Bone marrow (tissue), 2 donors: ENCODE data around the gene TST.

Source experiments
- DNase-seq, 2 donors: peaks; one replicate each; lab custom pipeline; 2025; lab: John Stamatoyannopoulos, UW

The TST gene

DNA sequence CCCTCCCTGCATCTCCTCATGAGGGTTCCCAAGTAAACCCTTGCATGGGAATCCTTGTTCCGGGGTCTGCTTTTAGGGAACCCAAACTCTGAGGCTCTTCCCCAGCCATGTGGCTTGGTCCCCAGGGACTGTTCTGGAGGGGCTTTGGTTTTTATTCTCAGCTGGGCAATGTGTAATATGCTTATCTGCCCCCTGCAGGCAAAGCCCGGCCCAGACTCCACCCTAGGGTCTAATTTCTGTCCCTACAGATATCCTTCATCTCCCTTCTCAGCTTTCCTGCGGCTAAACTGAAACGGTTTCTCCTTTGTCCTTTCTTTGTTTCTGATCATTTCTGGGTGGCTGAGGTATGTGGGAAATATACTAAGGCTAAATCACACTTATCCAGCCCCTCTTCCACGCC, 37.1 kb downstream of the TST start:
- DNase-seq = no peak

DNA sequence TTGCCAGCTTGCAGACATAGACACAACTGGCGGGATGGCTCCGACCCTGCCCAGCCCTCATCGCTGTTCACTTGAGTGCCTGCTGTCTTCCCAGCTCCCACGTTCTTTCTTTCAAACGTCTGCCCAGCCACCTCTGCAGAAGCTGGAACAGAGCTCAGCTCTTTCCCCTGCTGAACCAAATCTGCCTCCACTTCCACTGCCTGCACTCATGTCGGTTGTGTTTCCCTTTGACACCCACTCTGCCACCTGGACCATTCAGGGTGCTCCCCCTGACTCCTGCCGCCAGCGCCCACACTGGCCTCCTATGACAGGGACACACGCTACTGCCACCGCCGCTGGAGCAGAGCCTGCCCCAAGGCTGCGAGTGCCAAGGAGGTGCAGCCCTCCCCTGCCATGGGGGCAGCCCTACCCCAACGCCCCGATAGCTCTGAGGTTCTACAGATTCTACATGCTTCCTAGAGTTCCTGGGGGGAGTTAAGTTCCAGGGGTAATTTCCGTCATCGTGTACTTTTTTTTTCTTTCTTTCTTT, 37.9 kb downstream of the TST start:
- no peak for DNase-seq

DNA sequence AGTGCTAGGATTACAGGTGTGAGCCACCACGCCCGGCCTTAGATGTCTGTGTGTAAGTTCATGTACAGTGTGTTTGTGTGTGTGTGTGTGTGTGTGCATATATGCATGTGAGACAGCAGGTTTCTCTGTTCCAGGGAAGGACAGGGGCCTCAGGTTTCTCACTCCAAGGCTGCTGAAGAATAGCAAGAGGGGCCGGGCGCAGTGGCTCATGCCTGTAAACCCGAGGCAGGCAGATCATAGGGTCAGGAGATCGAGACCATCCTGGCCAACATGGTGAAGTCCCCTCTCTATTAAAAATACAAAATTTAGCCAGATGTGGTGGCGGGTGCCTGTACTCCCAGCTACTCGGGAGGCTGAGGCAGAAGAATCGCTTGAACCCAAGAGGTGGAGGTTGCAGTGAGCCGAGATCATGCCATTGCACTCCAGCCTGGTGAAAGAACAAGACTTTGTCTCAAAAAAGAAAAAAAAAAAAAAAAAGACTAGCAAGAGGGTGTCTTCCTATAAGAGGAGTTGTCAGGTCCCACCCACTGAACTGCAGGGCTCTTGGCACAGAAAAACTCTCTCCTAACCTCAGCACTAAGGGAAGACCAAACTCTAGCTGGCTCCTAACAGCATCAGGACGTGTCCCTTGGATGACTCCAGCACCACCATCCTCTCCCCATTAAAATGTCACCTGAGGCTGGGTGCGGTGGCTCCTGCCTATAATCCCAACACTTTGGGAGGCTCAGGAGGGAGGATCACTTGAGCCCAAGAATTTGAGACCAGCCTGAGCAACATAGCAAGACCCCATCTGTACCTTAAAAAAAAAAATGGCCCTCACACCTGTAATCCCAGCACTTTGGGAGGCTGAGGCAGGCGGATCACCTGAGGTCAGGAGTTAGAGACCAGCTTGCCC, 40.0 kb downstream of the TST start:
- DNase-seq = no peak

DNA sequence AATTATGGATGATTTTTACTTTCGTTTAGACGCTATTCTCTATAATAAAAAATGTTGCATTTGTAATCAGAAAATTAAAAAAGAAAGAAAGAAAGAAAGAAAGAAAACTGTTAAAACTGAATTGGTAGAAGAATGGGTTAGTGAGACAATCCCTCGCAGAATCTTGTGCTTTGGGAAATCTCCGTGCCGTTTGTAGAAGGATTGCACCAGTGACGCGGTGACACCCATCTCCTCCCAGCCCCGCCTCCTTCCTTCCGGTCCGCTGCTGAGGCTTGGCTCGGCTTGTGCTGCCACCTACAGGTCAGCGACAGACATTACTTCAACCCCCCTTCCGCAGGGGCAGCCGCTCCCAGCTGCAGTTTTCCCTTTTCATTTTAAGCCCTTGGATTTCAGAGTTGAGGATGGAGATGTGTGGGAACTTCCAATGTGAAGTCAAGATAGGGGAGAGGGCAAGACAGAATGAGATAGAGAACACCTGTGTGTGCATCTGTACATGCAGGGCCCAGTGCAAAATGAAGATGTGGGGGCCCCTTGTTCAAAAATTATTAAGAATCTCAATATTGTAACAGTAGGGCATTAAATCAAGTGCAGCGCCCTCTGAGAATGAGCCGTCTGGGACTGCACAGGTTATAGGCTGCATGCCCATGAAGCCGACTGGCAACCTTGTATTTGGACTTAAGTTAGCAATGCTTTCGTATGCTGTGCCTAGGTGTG, 41.1 kb downstream of the TST start:
- DNase-seq = peak; percentile 48 to 81

DNA sequence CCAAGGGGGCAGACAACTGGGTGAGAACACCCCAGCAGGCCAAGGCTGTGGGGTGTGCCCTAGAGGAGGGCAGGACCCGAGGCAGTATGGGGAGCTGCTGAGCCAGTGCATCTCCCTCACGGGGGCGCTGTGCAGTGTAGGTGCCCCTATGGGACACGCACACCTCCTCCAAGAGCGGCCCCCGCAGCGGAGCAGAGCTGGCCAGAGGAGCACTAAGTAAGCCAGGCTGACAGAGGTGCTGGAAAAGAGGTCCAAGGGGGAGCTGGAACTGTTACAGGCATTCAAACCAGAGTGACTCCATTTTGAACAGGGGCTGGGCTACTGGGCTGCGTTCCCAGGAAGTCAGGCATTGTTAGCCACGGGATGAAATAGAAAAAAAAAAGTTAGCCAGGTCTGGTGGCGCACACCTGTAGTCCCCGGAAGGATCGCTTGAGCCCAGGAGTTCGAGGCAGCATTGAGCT, 41.8 kb downstream of the TST start:
- DNase-seq = peak; percentile 29 to 56

DNA sequence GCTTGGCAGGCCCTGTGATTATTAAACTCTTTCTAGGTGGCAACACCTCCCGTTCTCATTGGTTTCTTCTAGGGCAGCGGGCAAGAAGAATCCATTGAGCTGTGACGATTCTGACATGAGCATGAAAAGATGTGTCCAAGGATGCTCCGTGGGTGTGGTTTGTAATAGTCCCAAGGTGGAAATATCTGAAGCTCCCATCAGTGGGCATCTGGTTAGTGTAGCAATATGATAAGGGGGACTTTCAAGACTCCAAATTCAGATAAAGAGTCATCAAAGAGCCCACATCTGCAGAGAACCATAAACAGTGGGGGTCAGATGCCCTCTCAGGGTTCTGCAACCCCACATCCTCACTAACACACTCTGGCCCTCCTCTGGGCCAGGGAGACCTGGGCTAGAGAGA, 42.6 kb downstream of the TST start:
- DNase-seq = no peak

DNA sequence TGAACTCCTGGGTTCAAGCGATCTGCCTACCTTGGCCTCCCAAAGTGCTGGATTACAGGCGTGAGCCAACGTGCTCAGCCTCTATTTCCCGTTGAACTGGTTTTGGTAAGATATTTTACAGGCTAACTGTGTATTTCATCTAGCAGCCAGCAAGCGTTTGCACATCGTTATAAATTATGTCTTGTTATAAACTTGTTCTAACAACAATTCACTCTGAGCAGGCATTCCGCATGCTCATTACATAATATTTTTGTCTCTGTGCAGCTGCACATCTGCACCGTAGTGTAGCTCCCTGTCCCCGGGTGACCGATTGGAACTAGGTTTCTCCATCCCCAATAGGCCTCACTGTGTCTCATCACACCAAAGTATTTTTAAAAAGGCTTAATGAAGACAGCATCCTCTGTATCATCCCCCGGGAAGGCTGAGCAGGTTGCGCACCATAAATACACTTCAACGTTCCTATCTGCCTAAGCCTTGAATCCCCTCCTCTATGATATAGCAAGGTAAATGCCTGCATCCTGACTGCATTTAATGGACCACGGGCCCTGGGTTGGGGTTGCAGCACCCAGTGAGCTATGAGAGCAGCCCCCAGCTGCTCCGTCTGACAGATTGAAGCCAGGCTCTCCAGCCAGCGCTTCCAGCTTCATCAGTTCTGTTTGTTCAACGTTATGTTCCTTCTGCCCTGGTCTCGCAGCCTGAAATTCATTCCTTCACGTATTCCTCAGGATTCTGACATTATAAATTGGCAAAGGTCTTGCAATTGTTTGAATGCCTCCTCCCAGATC, 47.7 kb downstream of the TST start:
- DNase-seq = no peak

DNA sequence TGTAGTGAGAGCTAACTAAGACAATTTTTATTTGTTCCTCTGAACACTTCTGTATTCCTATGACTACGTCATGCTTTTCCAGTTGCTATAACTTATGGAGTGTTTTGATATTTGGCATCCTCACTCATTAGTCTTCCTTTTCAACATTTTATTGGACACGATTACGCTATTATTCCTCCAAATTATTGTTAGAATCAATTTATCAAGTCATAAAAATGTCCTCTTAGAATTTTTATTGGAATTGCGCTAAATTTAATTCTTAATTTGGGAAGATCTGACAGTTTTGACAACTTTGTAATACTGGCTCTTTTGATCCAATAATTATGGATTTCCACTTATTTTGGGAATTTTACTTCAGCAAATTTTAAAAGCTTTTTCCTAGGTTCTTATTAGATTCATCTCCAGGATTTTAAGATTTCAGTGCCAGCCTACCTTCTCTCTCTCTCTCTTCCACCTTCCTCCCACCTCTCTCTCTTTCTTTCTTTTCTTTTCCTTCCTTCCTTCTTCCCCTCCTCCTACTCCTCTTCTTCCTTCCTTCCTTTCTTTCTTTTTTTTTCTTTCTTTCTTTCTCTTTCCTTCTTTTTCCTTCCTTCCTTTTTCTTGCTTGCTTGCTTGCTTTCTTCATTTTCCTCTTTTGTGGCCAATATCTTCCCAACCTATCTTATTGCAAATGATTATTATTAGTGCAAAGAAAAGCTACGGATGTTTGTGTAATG, 50.8 kb downstream of the TST start:
- DNase-seq = no peak

DNA sequence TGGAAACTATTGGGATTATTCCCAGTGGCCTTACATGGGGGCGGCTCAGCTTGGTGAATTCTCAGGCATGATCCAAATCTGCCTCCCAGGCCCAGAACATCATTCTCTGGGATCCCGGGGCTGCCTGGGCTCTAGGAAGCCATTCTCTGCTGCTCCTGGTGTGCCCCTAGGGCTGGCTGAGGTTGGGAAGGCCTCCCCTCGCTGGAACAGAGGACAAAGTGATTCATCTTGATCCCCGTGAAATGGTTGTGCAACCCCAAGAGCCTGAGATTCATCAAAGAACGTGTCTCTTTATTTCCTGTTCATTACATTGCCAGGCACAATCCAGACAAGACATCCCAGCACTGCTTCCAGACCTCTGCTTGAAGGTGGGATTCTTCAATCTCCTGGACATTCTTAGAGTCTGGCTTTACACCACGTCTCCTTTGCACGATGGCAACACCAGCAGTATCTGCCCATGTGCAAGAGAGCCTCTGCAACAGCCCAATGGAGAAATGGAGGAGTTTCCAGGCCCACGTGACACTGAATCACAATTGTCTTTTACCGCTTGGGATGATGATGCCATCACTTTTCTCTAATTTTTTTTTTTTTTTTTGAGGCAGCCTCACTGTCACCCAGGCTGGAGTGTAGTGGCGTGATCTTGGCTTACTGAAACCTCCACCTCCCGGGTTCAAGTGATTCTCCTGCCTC, 52.3 kb downstream of the TST start:
- DNase-seq = peak in 1 of 2 donors; percentile 28

DNA sequence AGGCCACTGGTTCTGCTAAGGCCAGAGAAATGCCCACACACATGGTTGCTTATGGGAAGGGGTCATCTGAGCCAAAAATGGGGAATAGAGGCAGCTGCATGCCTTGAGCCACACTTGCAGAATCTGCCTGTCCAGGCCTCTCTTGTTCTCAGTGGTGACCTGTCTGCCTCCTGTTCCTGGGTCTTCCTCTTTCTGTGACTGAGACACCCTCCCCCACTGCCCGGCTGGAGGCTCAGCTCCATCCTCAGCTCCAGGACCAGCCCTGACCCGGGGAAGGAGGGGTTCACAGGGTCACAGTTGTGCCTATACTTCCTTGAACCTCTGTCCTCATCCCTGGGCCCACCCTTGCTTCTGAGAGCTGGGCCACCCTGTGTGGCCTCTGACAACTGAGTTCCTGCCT, 53.6 kb downstream of the TST start:
- no peak for DNase-seq

DNA sequence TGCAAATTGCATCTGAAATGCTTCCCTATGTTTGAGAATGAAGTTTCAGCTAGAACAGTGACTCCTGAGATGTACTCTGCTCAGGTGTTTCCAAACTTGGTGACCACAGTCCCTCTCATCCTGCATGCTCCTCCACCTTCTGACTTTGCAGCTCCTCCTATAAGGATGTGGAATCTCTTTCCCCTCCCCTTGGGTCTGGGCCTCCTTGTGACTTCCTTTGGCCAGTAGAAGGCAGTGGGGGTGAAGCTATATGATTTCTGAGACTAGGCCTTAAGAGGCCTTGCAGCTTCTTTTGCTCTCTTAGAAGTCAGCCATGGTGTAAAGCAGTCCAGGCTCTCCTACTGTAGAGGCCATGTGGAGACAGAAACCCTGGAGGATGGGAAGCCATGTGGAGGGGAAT, 55.1 kb downstream of the TST start:
- no peak for DNase-seq

DNA sequence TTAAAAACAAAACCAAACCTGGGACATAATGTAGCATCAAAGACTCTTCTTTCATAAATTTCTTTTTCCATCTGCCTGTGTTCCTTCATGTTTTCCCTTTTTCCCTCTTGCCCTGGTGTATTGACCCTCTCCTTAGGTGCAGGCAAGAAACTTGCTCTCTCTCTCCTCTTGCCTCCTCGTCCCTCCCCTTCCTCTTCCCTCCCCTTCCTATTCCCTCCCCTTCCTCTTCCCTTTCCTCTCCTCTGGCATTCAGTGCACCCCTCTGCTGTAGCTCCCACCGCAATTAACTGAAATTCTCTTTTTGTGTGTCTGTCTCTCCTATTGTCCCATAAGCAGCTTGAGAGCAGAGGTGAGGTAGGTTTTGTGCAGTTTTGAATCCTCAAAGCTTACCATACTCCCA, 55.9 kb downstream of the TST start:
- no peak for DNase-seq

DNA sequence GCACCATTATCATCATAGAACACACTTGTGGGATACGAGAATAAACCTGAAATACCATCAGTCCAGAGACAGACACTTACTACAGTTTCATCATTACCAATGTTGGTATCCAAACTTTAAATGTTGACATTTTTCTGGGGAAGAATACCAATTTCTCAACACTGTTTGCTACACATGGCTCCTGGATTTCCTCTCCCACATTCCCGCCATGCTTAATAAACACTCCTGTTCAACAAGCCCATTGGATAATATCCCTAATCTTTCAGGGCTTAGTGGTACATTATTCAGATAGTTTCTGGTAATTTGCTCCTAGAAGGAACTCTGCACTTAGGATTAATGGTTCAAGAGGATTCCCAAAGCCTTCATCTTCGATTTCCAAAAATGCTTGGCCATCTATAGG, 57.6 kb downstream of the TST start:
- no peak for DNase-seq
